Left hindlimb (tissue), 1 donor: ENCODE results near the gene NDUFB8.
A peak's percentile ranks its signal among the peaks of the same experiment; 100 is the strongest.
"Not testable (repeated sequence)": the region's sequence is repeated elsewhere in the genome, so short reads cannot be mapped to it uniquely, and the experiment has no call there.

ENCODE experiments used
- DNase-seq: peaks from one replicate; pipeline ENCODE4 v3.0.0-alpha.2; 2018

The NDUFB8 gene

GRCh38 chr10:100529475-100530298, at the start of gene NDUFB8:
TSS of gene NDUFB8 (minus strand) at chr10:100529871. CDS start at chr10:100529851, 20 bp downstream.
- peak; percentile 93 for DNase-seq

DNA sequence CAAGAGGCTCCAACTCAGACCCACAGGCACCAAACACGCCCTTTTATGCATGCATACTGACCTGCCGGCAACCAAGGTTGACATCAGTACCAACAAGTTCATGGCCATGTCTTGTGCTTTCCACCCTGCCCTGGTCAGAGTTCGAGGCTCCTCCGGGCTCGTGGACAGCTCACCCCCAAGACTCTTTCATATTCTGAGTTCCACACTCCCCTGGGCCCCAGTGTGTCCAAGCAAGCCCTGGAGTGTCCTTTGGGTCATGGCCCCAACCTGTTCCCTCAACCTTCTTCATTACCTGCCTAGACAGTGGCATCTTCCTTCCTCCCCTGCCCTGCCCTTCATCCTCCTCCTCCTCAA, 46.6 kb upstream of the NDUFB8 start:
- DNase-seq = no peak

DNA sequence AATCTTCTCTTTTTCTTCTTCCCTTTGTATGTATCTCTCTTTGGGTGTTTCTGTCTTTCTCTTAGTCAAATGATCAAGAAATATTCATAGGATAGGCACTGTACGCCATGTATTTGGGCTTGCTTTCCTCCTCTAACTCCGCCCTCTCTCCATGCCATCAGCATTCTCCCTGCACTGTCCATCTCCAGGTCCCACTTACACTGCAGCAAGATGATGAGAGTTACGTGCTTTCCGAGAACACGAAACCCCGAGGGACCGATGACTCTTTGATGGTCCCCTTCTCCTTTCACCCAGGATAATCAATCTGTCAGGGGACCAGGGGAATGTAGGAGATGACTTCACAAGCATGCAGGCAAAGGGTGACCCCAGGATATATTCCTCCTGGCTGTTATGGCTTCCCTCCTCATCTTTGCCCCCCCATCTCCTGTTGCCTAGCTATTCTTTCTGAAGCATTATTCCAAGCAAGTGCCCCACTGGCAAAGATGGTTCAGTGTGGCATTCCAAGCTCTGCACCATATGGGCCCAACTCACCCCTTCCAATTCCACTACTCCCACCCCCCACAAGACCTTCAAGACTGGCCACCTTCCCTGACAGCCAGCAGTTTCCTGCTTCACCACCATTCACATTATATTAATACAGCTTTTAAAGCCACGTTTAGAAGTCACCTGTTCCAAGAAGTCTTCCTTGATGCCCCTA, 46.1 kb upstream of the NDUFB8 start:
- no peak for DNase-seq

GRCh38 chr10:100575146-100575545, 45.5 kb upstream of the NDUFB8 start:
- DNase-seq = not testable (repeated sequence)

DNA sequence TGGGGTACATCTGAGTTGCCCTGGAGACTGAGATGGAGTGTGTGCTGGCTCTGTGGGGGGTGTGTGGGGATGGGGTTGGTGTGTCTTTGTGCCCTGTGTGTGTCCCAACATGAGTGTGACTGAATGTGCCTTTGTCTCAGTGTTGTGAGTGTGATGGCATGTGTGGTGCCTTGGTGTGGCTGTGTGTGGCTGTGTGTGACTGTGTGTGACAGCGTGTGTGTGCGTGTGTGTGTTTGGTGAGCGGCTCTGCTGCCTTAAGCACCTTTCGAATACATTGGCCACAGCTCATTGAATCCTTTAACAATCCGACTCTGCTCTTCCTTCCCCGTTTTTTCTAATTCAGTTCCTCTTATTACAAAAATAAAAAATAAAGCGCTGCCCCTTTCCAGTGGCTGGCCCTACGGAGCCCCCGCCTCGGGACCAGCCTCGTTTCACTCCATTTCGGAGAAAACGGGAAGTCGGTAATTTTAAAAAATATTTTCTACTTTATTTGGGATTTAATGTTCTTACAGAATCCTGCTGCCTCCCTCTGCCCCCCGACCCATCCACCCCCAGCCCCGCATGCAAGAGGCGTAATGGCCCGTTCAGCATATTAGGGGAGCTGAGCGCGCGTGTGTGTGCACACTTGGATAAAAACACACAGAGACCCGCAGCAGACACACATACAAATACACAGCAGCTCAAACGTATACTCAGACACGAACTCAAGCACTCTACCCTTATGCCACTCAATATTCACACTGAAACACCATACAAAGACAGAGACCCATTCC, 41.6 kb upstream of the NDUFB8 start:
- DNase-seq = no peak

DNA sequence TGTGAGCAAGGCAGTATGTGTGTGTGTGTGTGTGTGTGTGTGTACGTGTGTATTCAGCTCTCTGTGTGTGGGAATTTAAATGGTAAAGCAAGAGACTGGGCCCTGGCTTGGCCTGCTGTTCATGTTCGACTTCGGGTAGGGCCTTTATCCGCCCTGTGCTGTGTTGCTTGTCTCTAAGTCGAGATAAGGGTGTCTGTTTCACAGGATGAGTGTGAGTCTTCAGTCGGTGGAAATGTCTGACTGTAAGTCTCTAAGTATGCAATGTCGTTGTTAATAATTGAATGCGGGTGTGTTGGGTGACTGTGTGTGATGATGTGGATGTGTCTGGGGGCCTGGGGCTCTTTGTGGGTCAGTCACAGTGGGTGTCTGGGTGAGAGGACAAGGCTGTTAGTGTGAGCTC, 40.8 kb upstream of the NDUFB8 start:
- DNase-seq = no peak

- DNase-seq = no peak
Measured at GRCh38 chr10:100569687-100570481, 40.2 kb upstream of the NDUFB8 start.

- no peak for DNase-seq
Measured at GRCh38 chr10:100568912-100569311, 39.2 kb upstream of the NDUFB8 start.

DNA sequence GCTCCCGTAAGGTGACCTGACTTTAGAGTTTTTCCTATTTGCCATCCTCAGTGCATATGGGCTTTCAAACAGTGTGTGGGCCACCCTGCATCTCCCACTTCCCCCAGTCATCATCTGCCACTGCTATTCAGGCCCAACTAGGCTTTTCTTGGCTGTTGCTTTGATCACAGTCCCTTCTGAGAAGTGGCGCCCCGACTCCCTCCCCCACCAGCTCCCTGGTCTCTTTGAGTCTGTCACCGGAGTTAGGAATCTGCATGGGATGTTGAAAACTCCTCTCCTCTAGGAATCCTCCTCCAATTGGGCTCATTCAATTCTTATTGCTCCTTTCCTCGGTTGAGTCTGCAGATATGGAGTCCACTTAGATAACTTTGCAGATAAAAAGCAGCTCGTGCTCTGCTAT, 38.2 kb upstream of the NDUFB8 start:
- DNase-seq = no peak

DNA sequence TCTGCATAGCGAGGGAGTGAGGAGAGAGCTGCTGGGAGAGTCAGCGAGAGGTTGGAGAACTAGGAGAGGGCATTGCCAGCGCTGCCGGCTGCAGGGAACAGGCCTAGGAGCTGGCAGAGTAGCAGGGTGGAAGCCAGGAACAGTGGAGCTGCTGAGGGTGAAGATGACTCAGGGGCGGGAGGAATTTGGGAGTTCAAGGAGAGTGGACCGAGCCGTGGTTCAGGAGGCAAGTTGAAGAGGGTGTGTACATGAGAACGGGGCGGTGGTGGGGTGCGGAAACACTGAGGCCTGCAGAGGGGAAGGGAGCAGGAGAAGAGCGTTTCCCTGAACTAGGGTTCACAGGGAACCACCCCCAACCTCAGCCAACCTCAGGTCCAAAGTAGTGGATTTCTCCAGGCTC, 37.6 kb upstream of the NDUFB8 start:
- DNase-seq = no peak

DNA sequence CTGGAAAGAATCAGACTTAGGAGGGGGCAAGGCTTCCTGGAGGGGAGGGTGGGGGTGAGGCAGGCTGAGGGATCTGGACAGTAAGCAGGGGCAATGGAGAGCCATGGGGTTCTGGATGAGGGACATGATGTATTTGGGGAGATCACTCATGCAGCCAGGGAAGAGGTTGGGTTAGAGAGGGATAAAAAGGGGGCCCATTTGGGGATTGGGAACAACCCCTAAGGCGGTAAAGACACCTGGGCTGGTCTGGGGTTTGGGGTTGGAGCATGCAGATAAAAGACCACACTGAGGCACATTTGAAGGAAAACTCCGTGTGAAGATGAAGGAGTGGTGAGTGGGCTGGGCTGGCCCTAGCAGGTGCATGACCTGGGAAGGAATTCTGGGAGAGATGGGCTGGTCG, 36.9 kb upstream of the NDUFB8 start:
- no peak for DNase-seq

DNA sequence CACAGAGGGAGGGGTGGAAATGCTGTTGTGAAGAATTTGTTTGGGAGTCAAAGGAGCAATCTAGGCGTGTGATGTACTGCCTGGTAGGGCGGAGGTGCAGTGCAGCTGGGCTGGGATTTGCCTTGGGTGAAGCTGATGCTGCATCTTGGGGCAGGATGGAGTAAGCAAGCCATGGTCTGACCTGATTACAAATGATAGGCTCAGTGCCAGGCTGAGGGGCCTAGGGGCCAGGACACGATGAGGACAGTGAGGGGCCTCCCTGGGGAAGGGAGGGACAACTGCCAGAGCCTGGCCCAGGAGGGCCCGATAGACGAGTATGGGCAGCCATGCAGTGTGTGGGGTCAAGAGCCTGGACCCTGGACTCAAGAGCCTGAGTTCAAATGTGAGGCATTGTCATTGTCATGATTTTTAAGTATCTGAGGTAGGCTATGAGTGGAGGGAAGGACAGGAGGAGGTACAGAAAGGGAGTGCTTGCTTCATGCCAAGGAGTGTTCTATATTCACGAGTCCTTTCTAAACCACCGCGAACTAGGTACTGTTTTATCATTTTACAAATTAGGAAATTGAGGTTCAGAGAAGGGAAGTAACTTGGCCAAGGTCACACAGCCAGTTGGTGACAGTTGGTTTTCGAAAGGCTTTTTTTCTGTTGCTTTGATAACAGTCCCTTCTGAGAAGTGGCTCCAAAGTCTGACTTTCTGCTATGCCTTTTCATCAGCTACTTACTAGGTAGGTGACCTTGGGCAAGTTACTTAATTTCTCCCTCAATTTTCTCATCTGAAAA, 35.7 kb upstream of the NDUFB8 start:
- DNase-seq = no peak

GRCh38 chr10:100562008-100562672, 32.5 kb upstream of the NDUFB8 start:
- peak; percentile 53 for DNase-seq

GRCh38 chr10:100561005-100561404, 31.3 kb upstream of the NDUFB8 start:
- no peak for DNase-seq

GRCh38 chr10:100560248-100560647, 30.6 kb upstream of the NDUFB8 start:
- DNase-seq = no peak

DNA sequence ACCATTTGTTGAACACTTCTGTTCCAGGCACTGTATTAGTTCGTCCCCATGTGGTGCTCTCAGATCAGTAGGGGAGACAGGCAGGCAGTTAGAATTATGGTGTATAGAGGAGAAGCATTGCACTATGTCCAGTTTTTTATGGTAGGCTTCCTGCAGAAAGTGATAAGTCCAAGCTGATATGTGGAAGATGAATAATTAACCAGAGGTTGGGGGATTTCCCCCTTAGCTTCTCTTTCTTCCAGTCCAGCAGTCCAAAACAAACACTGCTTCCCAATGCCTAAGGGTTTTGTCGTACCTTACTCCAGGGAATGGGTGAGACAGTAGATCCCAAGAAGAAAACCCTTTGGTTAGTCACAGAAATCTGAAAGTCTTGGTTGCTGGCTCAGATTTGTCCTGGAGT, 25.2 kb upstream of the NDUFB8 start:
- DNase-seq = no peak

- DNase-seq = no peak
Measured at GRCh38 chr10:100553929-100554328, 24.3 kb upstream of the NDUFB8 start.

DNA sequence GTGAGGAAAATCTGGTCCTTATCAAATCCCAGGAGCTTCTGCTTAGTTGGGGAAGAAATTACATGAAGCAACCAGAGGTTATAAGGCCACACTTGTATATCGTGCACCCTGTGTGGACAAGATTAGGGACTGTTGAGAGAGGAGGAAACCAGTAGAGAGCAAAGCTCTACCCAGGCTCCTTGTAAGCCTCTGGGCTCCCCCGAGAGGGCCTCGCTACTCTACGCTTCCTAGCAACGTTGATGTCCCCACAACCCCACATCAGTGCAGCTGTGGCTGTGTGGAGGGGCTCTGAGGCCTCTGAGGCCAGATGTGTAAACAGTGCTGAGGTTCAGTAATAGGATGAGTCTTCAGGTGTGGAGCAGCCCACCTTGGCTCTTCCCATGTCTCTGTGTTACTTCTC, 22.1 kb upstream of the NDUFB8 start:
- no peak for DNase-seq

- no peak for DNase-seq
Measured at GRCh38 chr10:100551196-100551595, 21.5 kb upstream of the NDUFB8 start.

DNA sequence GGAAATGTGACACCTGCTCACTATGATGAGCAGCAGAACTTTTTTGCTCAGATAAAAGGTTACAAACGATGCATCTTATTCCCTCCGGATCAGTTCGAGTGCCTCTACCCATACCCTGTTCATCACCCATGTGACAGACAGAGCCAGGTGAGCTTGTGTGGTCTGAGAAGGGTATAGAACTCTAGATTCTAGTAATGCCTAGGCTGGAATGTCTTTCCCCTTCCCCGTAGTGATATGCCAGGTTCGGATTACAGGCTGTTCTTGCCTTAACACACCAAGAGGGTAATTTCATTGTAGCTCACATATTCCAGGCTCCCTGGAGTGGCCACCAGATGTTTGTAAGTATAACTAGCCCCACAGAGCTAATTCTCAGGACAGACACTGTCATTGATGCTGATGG, 15.3 kb upstream of the NDUFB8 start:
- DNase-seq = no peak

GRCh38 chr10:100537475-100537874, 7.8 kb upstream of the NDUFB8 start:
- no peak for DNase-seq
